ENCODE measurements around the gene PPP2R3B.
"Not testable (repeated sequence)": the region's sequence is repeated elsewhere in the genome, so short reads cannot be mapped to it uniquely, and the experiment has no call there.

DNA sequence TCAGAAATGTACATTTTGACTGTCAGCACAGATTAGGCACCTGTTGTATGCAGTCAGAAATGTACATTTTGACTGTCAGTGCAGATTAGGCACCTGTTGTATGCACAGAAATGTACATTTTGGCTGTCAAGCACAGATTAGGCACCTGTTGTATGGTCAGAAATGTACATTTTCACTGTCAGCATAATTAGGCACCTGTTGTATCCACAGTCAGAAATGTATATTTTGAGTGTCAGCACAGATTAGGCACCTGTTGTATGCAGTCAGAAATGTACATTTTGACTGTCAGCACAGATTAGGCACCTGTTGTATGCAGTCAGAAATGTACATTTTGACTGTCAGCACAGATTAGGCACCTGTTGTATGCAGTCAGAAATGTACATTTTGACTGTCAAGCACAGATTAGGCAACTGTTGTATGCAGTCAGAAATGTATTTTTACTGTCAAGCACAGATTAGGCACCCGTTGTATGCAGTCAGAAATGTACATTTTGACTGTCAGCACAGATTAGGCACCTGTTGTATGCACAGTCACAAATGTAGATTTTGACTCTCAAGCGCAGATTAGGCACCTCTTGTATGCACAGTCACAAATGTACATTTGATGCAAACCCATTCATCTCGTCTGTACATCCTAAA, 80.0 kb downstream of the PPP2R3B start:
- not testable (repeated sequence) for TF ChIP-seq BHLHE40 (IDR thresholded peaks at IDR 0.05; ENCODE audit: borderline replicate concordance); NFRKB (IDR thresholded peaks at IDR 0.05); SP1 (IDR thresholded peaks at IDR 0.05); CTBP1 (IDR thresholded peaks at IDR 0.05; ENCODE audit: borderline replicate concordance); LEF1 (IDR thresholded peaks at IDR 0.05; ENCODE audit: borderline replicate concordance); TARDBP (IDR thresholded peaks at IDR 0.05); FOXA1 (IDR thresholded peaks at IDR 0.05); FOXK2 (IDR thresholded peaks at IDR 0.05); L3MBTL2 (conservative IDR thresholded peaks at IDR 0.05); HDGF (IDR thresholded peaks at IDR 0.05; ENCODE audit: borderline replicate concordance)
